GM21360 (cell line): ENCODE results near the gene GABRD.

Experiments used
- ATAC-seq: cut with Tn5 transposase; IDR thresholded peaks from one replicate; pipeline ENCODE4 v1.9.1; 2021; ENCODE audit warnings: mild to moderate bottlenecking, moderate library complexity; ENCODE audit not compliant: unreplicated experiment

The GABRD gene

DNA sequence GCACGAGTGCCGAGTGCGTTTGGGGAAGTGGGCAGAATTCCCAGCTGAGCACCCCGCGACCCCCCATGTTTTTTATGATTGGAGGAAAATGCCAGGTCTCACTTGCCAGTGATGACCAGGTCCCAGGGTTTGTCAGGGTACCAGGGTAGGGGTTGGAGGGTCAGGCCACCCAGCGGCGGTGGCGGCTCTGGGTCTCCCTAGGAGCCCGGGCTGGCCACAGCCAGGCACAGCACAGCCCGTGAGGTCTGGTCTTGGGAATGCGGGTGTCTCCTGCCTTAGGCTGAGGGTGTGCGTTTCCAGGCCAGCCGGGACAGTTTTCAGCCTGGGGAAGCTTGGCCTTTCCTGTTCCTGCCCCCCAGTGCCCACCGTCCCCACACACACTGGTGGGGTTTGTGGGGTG lies 53.7 kb downstream of the GABRD start:
- no peak for ATAC-seq

DNA sequence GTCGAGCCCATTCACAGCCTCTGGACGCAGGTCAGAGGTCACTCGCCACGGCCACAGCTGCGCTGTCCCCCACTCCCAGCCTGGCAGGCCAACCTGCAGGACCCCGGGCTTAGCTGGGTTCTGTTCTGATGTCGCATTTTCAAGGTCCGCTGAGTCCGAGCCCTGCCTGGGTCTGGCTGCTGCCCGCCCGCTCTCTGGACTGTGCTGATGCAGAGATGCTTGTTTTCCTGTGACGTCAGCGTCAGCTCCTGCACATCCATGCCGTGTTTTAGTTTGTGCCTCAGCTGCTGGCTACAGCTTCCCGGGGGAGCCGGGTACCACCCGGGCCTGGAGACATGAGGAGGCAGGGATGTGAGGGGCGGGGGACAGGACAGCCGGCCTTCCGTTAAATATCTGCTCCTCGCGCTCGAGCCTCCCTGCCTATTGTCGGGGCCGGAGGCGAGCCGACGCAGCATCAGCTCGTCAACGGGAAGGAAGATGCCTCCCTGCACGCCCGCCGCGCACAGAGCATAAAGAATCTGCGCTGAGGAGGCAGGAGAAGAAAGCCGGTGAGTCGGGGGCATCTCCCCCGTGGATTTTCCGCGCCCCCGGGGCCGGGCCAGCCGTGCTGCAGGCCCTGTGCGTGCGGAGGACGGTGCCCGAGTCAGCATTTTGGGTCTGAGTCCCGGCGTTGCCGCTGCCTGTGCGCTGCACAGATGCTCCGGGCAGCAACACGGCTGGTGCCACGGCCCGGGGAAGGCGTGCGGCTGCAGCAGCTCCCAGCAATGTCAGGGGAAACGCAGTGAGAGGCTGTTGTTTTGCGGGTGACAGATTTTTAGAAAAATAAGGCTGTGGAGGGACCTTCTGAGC lies 54.5 kb downstream of the GABRD start:
- no peak for ATAC-seq

DNA sequence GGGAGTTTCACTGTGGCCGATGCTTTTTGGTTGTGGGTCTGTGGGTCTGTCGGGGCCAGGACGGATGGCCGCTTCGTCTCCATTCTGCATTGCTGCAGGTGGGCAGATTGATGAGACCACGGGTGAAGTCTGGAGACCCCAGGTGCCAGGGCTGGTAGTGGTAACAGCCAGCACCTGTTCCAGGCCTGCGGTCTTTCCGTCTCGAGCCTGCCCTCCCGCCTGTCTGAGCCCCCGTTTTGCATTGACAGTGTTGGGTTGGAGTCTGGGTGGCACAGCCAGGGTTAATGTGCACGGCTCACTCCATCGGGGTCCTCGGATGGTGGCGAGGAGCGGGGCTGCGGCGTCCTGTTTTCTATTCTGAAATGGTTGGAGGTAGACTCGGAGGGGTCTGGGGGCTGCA lies 55.3 kb downstream of the GABRD start:
- ATAC-seq, result no peak

DNA sequence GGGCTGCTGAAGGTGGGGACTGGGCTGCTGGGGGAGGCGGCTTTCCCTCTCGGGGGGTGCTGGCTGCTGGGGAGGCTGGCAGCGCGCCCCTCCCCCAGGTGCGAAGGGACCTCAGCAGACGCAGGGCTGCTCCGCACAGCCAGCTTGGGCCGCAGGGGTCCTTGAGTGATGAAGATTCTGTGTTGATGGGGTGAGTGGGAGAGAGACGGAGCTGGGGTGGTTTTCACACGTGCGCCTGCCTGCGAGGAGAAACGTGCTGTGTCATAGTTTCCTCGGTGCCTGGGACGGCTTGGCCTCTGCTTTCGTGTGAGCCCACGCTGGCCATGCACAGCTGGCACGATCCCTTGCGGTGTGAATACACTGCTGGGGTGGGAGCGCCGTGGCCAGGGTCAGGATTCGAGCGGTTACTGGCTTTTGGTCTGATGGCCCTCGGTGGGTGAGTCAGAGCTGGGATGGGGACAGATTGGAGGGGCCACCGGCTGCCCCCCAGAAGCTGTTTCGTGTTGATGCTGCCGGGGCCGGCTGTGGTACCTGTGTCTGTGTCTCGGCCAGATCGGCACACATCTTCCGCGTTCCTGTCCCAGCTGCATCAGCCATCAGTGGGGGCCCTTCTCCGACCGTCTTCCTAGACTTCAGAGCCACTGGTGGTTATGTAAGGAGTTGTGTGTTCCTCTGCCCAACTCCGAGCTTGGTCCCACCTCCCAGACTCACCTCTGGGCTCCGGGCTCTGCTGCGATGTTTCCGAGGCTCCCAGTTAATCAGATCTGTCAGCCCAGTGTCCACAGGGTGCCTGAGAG lies 56.0 kb downstream of the GABRD start:
- no peak for ATAC-seq

DNA sequence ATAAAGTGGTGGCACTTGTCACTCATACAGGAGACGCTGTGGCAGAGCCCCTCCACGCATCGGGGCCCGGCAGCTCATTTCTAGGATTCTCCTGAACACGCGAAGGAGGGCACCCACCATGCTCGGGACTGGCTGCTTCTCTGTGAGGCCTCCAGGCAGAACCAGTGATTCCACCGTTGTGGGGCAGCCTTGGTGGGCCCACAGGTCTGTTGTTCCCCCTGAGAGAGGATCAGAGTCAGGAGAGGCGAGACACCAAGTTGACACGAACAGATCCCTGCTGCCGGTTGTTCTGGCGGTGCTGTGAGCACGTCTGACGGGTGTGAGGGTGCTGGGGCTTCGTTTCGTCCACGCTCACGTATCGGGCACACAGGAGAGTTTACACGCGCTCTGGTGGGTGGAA lies 57.7 kb downstream of the GABRD start:
- ATAC-seq, result no peak

DNA sequence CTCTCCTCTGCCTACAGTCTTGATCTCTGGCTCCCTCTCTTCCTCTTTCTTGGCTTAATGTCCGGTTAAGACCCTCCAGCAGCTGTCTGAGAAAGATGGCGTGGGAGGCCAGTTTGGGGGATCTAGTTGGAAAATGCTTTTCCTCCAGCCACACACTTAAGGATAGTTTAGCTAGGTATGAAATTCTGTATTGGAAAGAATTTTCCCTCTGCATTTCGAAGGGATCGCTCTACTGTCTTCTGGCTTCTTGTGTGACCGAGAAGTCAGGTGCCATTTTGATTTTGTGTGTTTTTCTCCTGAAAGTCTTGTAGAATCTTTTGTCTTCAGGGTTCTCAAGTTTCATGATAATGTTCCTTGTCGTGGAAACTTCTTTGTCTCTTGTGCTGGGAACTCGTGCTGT lies 59.0 kb downstream of the GABRD start:
- no peak for ATAC-seq

DNA sequence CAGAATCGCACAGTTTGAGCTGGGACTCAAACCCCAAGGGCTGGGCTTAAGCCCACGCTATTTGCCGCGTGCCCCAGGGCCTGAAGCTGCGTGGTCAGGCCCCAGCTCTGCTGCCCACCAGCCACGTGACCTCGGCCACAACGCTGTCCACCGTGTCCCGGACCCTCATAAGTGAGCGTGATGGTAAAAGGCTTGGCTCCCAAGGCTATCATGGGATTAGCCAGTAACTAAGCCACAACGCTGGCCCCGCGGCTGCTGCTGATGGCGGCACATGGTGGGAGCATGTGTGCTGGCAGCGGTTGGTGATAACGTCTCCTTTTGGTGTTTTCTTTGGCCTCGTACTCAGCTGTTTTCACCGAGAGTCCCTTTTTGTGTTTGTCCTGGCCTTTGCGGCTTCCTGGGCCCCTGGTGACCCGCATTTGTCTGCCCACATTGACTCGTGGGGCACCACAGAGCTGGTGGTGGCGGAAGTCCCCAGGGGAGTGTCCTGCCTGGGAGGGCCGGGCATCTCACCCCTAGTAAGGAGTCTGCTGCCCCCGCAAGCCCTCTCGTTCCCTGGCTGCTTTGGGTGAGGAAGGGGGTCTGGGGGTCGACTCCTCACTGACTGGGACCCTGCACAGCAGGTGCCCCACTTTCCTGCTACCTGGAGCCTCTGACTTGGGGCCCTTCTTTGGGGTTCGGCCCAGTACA lies 60.4 kb downstream of the GABRD start:
- ATAC-seq, result no peak

DNA sequence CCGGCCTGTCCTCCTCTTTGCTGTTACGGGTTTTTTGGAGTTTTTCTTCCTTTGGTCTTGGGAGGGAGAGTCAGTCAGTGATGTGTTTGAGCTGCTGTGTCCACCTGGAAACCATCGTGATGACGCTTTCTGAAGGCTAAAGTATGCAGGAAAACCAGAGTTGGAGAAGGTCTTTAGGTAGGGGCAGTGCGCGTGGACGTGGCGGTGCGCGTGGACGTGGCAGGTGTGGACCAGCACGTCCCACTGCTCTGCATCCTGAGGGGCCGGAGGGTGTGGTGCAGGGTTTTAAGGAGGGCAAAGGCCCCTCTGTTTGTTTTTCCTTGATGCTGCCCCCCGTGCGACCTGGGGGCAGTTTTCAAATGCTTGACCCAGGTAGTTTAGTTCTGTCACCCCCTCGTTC lies 61.0 kb downstream of the GABRD start:
- ATAC-seq, result no peak
